Activated naive CD8-positive, alpha-beta T cell treated with anti-CD3 and anti-CD28 coated beads, Interleukin-2, amount 50 U/mL, for 24 hours (primary cell): ENCODE data around the gene CCL20.

Experiments used
- ATAC-seq: fragments of 150-1000 bp; cut with Tn5 transposase; one replicate; pipeline ENCODE4 v1.10.0; 2021
- DNase-seq: peaks from one replicate; pipeline ENCODE4 v3.0.0; 2021
- H3K27ac Mint-ChIP-seq: one replicate; pipeline ENCODE4 v1.8.0; 2021; ENCODE audit warnings: mild to moderate bottlenecking, mixed read lengths
- H3K27me3 Mint-ChIP-seq: one replicate; pipeline ENCODE4 v1.8.0; 2021; ENCODE audit warnings: mixed read lengths
- H3K36me3 Mint-ChIP-seq: one replicate; pipeline ENCODE4 v1.8.0; 2021; ENCODE audit warnings: low read depth, mixed read lengths
- H3K4me1 Mint-ChIP-seq: one replicate; pipeline ENCODE4 v1.8.0; 2021; ENCODE audit warnings: mixed read lengths
- H3K4me3 Mint-ChIP-seq: one replicate; pipeline ENCODE4 v1.8.0; 2021; ENCODE audit warnings: mild to moderate bottlenecking, moderate library complexity, mixed read lengths
- H3K9me3 Mint-ChIP-seq: one replicate; pipeline ENCODE4 v1.8.0; 2021; ENCODE audit warnings: mixed read lengths

CCL20 gene, protein sequence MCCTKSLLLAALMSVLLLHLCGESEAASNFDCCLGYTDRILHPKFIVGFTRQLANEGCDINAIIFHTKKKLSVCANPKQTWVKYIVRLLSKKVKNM

DNA sequence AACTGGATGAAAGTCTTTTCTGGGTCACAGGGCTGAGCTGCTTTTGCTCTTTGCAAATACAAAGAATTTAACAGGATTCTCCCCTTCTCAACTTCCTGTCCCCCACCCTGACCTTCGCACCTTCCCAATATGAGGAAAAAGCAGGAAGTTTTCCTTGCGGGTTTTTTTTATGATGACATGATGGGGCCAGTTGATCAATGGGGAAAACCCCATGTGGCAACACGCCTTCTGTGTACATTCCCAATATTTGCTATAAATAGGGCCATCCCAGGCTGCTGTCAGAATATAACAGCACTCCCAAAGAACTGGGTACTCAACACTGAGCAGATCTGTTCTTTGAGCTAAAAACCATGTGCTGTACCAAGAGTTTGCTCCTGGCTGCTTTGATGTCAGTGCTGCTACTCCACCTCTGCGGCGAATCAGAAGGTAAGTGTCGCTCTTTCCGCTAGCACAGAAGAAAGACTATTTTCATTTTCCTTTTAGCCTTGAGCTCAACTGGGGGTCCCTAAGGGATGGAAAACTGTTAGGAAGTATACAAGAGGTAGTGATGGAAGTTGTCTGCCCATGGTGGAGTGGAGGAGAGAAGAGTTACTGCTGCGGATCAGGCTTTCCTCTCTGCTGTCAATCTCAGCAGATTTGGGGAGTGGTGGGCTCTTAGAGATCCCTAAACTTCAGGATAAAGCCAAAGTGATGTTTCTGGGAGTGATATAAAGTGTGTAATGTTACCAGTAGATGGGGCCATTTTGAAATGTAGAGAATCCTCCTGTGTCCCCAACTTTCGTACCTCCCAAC lies at the start of gene CCL20:
Gene CCL20 (plus strand): TSS at position 281 of the 792 bp plus-strand sequence. CDS start 70 bp downstream, at position 351.
- DNase-seq = no peak
- Mint-ChIP-seq H3K4me3 (peak within 1 kb of the TSS; percentile 69), H3K4me1 (peaks cover 37% of the 10 kb centered on the region), H3K36me3 (peaks cover 13% of the 10 kb centered on the region), H3K27ac (peak within 1 kb of the TSS; percentile 34), H3K27me3 (peaks cover 14% of the 10 kb centered on the region), H3K9me3 (no peaks in the 10 kb centered on the region)
- ATAC-seq = no peak

DNA sequence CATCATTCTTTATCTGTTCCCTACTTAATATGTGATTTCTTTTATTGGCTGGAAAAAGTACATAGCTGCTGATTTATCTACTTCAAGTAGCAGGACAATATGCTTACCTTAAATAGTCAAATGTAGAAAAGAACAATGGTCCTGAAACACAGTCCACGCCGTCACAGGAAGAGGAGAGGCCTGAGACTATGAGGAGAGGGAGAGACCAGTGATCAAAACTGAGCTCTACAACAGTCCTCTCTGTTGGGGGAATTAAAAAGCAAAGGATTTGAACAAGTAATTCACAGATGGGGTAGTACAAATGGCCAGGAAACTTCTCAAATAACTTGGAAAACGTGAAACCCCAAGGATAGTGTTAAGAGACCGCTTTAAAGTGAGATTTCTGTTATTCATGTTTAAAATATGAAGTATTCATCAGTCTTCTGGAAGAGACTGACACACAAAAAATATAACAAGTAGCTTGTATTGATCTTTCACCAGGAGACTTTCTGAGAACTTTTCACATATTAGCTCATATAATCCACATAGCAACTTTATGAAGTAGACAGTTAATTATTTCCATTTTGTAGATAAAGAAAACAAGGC lies 47.8 kb upstream of the CCL20 start:
- H3K36me3 Mint-ChIP-seq = no peaks in the 10 kb centered on the region
- no peak overlapping the region for H3K4me3 Mint-ChIP-seq

DNA sequence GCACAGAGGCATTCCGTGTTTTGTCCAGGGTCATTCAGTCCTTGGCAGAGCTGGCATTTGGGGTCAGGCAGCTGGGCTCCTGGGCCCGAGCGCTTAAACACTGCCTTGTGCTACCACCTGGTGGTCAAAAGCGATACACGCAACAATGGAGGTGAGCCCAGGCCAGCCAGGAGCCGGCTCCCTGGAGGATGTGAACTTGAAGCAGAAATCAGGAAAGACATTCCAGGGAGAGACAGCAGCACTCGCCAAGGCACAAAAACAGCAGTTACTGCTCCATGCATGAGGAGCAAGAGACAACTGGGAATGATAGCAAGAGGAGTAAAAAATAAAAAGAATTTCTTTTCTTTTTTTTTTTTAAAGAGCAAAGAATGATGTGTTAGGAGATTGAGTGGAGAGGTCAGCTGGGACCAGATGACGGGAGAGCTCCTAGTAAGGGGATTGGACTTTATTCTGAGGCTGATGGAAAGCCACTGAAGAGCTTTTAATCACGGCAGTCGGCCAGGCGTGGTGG lies 47.2 kb upstream of the CCL20 start:
- Mint-ChIP-seq H3K4me3 (no peak overlapping the region), H3K36me3 (no peaks in the 10 kb centered on the region), H3K4me1 (no peaks in the 10 kb centered on the region), H3K27ac (no peak overlapping the region), H3K9me3 (no peaks in the 10 kb centered on the region), H3K27me3 (no peaks in the 10 kb centered on the region)
- ATAC-seq (peak; percentile 88), DNase-seq (peak; percentile 68)

More for the DNA sequence above, 47.8 kb upstream of the CCL20 start:
- no peak for ATAC-seq
- no peak for DNase-seq
- Mint-ChIP-seq H3K27ac (no peak overlapping the region), H3K9me3 (no peaks in the 10 kb centered on the region), H3K27me3 (no peaks in the 10 kb centered on the region), H3K4me1 (no peaks in the 10 kb centered on the region)

DNA sequence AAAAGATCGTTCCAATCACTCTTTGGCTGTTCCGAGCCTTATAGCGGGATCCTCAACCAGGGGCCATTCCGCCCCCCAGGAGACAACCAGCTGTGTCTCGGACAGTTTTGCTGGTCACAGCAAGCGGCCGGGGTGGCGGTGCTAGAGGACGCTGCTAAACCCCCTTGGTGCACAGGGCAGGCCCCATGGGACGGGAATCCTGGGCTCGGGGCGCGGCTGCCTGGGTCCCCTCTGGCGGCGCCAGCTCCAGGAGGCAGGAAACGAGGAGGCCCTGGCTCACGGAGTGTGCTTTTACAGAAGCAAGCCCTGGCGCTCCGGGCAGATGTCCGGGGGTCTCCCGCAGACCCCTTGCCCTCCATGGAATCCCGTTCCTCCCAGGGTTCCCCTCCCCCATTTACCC lies 45.8 kb upstream of the CCL20 start:
- Mint-ChIP-seq H3K36me3 (no peaks in the 10 kb centered on the region), H3K9me3 (no peaks in the 10 kb centered on the region), H3K4me1 (no peaks in the 10 kb centered on the region), H3K27me3 (no peaks in the 10 kb centered on the region), H3K4me3 (no peak overlapping the region), H3K27ac (no peak overlapping the region)
- ATAC-seq (no peak), DNase-seq (no peak)

DNA sequence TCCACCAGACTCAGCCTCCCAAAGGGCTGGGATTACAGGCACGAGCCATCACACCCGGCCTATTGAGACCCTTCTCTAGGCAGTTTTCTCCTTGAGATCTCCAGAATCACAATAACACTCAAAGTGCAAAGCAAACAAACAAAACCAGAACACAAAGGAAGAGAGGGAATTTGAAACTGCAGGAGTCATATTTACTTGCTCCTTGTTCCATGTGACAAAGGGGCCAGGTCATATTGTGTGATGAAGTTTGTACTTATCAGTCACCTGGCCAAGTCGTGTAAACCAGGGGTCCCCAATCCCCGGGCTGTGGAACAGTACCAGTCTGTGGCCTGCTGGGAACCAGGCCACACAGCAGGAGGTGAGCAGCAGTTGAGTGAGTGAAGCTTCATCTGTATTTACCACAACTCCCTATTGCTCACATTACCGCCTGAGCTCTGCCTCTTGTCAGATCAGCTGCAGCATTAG lies 41.4 kb upstream of the CCL20 start:
- H3K27me3 Mint-ChIP-seq = peaks cover 2% of the 10 kb centered on the region
- H3K4me3 Mint-ChIP-seq = no peak overlapping the region
- ATAC-seq (no peak), DNase-seq (no peak)
- H3K9me3 Mint-ChIP-seq = no peaks in the 10 kb centered on the region
- H3K36me3 Mint-ChIP-seq = no peaks in the 10 kb centered on the region
- H3K4me1 Mint-ChIP-seq = peaks cover 26% of the 10 kb centered on the region
- H3K27ac Mint-ChIP-seq = no peak overlapping the region

DNA sequence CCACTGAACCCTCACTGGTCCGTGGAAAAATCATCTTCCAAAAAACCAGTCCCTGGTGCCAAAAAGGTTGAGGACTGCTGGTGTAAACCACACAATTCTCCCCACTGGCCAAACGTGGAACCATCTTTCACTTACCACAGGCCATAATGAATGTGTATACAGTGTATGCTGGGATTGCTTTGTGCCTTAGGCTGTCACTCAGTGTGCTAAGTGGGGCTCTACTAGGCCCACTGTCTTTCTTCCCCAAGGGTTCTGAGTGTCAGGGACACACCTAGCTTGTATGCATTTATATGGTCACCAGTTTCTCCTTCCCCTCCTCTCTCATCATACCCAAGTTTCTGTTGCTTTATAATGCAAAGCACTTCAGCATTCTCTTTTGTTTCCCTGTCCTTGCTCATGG lies 40.7 kb upstream of the CCL20 start:
- H3K27me3 Mint-ChIP-seq = peaks cover 2% of the 10 kb centered on the region
- no peaks in the 10 kb centered on the region for H3K36me3 Mint-ChIP-seq
- no peak for DNase-seq
- no peaks in the 10 kb centered on the region for H3K9me3 Mint-ChIP-seq
- no peak for ATAC-seq
- no peak overlapping the region for H3K4me3 Mint-ChIP-seq
- peaks cover 26% of the 10 kb centered on the region for H3K4me1 Mint-ChIP-seq
- H3K27ac Mint-ChIP-seq = no peak overlapping the region

DNA sequence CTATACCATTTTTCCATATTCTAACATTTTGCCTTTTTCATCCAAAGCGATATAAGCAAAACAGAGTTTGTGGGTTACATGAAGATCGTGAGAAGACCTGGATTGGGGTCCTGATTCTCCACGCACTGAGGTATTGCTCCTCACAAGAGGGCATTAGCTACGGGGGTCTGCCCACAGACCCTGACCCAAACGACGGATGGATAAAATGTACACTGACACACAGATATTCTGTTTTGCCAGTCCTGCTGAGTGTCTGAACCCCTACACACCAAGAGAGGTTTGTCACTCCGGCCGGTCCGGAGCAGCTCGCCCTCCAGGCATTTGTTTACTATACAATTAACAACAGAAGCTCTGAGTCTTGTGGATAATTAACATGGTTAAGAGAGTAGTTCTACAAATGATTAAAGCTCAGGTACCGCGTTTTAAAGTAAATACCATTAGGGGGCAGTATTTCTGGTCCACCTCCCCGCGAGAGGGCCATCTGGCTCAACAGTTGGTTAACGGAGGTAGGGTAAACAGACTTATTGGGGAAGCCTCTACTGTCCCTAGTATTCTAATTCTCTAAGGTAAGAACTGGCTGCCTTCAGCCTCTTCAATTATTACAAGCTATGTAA lies 39.5 kb upstream of the CCL20 start:
- Mint-ChIP-seq H3K27me3 (peaks cover 6% of the 10 kb centered on the region), H3K4me1 (peaks cover 26% of the 10 kb centered on the region), H3K9me3 (no peaks in the 10 kb centered on the region), H3K4me3 (peak overlapping the region; percentile 5), H3K27ac (peak overlapping the region; percentile 81), H3K36me3 (no peaks in the 10 kb centered on the region)
- no peak for DNase-seq
- ATAC-seq = no peak

DNA sequence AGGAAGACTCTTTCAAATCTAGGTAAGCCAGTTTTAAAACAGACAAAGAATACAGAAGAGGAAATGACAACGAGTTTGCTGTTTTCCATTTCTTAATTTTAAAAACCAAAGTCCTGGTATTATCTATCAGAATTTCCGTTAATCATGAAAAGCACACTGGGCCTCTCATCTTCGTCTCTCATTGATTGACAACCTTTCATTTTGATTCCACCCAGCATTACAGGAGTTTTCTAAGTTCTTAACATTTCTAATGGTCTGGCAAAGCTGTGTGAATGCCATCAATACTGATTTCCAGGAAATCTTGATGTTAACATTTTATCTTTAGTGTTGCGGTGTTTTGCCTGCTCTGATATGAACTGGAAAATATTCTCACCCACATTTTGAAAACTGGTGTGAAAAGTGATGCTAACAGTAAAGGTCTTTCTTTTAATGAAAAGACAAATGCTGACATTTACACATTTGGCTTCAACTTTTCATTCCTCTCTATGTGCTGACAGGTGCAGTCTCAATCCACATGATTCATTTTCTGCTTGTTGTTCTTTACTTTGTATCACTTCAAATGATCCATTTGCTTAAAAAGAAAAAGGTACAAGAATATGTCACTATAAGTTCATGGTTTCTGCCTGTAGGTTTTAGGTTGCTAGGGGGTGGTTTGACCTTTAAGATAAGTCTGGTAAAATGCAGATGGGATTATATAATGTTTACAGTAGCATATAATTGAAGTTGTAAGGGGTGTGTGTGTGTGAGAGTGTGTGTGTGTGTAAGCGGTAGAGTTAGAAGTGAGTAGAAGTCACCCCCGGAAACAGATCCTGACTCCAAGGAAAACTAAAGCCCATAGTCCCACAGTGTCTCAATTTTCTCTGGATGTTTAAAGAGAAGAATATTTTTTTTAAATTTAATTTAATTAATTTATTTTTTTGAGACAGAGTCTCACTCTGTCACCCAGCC lies 38.5 kb upstream of the CCL20 start:
- Mint-ChIP-seq H3K4me3 (peak overlapping the region; percentile 5), H3K27ac (peak overlapping the region; percentile 81)
- ATAC-seq = peak; percentile 75

DNA sequence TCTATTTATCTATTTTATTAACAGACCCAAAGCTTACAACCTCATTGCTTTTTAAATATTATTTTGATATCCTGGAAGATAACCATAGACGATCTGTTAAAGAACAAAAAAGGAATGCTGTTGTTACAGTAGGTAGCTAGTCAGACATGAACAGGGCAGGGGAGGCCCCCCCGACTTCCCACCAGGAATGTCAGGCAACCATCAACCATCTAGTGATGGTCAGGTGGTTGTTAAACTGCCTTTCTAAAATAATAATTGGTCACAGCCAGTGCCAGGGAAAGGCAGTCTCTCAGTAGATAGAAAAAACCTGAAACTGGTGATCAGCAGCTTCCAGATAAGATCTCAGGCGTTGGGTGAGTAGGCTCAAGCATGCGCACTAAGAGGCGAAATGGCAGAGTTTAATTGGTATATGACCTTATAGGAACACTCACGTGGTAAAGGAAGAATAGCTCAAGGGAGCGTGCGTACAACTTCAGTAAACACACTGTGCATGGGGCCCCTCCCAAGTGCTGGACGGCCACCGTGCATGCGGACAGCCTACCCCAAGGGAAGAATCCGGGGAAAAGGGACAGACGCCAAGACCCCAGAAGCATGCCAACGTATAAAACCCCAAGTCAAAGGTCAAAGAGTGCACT lies 32.5 kb upstream of the CCL20 start:
- Mint-ChIP-seq H3K4me1 (peaks cover 21% of the 10 kb centered on the region), H3K36me3 (no peaks in the 10 kb centered on the region), H3K9me3 (no peaks in the 10 kb centered on the region), H3K27ac (no peak overlapping the region), H3K27me3 (peaks cover 6% of the 10 kb centered on the region), H3K4me3 (no peak overlapping the region)
- ATAC-seq = no peak
- no peak for DNase-seq

More for the DNA sequence above, 38.5 kb upstream of the CCL20 start:
- Mint-ChIP-seq H3K36me3 (no peaks in the 10 kb centered on the region), H3K4me1 (peaks cover 26% of the 10 kb centered on the region), H3K27me3 (peaks cover 6% of the 10 kb centered on the region), H3K9me3 (no peaks in the 10 kb centered on the region)
- no peak for DNase-seq

DNA sequence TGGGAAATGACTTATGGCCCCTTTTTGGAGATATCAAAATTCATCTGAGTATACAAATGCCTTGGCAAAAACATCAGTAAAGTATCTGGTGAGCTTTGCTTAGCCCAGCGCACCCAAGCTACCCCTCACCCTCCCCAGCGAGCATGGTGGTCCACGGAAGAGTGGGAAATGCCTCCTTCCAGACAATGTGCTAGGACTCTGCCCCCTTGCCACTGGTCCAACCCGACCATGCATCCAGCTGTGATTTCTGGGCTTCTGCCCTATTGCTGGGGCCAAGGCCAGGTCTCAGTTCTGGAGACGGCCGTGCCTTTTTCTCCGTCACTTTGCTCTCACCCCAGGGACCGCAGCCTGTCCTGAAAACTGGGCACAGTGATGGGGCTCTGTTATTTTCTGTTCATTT lies 31.8 kb upstream of the CCL20 start:
- DNase-seq (no peak), ATAC-seq (no peak)
- Mint-ChIP-seq H3K4me1 (peaks cover 17% of the 10 kb centered on the region), H3K27ac (no peak overlapping the region), H3K4me3 (no peak overlapping the region), H3K36me3 (no peaks in the 10 kb centered on the region), H3K27me3 (peaks cover 11% of the 10 kb centered on the region), H3K9me3 (no peaks in the 10 kb centered on the region)

DNA sequence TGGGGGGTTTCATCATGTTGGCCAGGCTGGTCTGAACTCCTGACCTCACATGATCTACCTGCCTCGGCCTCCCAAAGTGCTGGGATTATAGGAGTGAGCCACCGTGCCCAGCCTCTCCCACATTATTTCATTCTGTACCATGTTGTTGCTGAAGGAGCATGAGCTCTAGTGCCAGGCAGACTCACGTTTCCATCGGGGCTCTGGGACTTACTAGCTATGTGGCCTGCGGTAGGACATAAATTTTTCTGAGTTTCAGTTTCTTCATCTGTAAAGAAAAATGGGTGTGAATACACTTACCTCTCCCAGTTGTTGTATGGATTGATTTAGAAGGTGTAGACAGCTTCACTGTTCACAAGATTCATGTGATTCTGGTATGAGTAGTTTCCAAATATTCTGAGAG lies 30.8 kb upstream of the CCL20 start:
- H3K36me3 Mint-ChIP-seq = no peaks in the 10 kb centered on the region
- H3K9me3 Mint-ChIP-seq = no peaks in the 10 kb centered on the region
- ATAC-seq (peak; percentile 18), DNase-seq (no peak)
- H3K4me3 Mint-ChIP-seq = peak overlapping the region; percentile 53
- peaks cover 16% of the 10 kb centered on the region for H3K27me3 Mint-ChIP-seq
- peaks cover 15% of the 10 kb centered on the region for H3K4me1 Mint-ChIP-seq
- H3K27ac Mint-ChIP-seq = peak overlapping the region; percentile 74

DNA sequence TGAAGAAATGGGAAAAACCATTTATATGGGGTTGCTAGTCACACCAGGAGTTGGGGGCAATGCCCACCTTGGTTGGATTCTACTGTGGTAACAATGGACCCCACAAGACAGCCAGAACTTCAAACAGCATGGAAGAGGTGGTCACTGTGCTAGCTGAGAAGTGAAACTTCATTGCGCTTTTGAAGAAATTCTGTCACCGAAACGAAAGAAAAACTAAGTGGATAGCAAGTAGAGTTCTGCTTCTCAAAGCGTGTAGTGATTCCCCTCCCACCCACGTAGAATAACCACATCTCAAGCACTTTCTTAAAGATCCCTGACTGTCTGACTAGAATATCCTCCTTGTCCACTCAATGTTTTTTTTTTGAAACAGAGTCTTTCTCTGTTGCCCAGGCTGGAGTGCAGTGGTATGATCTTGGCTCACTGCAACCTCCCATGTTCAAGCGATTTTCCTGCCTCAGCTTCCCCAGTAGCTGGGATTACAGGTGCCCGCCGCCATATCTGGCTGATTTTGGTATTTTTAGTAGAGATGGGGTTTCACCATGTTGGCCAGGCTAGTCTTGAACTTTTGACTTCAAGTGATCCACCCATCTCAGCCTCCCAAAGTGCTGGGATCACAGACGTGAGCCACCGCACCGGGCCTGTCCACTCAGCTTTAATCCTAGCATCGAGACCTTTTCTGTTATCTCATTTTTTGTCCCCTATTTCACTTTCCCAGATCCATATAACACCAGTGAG lies 30.1 kb upstream of the CCL20 start:
- Mint-ChIP-seq H3K27ac (peak overlapping the region; percentile 58), H3K4me1 (peaks cover 15% of the 10 kb centered on the region), H3K9me3 (no peaks in the 10 kb centered on the region), H3K27me3 (peaks cover 19% of the 10 kb centered on the region), H3K4me3 (peak overlapping the region; percentile 53), H3K36me3 (no peaks in the 10 kb centered on the region)
- peak; percentile 74 for ATAC-seq
- no peak for DNase-seq

DNA sequence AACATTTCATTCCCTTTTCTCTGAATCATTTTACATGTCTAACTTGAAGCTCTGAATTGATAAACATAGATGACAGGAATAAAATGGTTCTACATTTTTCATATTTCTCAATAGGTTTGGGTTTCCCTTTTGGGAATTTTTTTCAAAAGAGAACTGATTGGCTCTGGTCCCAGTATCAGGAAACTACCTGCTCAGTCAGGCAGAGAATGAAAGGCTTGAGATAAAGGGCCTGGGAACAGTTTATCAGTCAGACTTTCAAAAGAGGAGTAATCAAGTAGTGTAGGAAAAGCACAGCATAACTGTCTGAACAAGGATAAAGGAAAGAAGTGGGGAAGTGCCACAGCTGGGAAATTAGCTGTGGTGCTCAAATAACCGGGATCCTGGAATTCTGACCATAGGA lies 28.3 kb upstream of the CCL20 start:
- ATAC-seq = no peak
- Mint-ChIP-seq H3K36me3 (no peaks in the 10 kb centered on the region), H3K4me1 (peaks cover 15% of the 10 kb centered on the region), H3K27ac (no peak overlapping the region), H3K9me3 (peaks cover 4% of the 10 kb centered on the region), H3K4me3 (no peak overlapping the region), H3K27me3 (peaks cover 20% of the 10 kb centered on the region)
- no peak for DNase-seq
